GM12873 (cell line): Measurements from ENCODE around the gene GJB6.

Experiments
- CTCF ChIP-seq: IDR thresholded peaks from 2 replicates; pipeline ENCODE4 v1.5.1; 2012; ENCODE audit warnings: low read depth, mild to moderate bottlenecking, moderate library complexity, low read length, control low read depth; ENCODE audit not compliant: insufficient read depth; ENCODE audit errors: missing control alignments

Gene GJB6

GRCh38 chr13:20231839-20232555, at the start of gene GJB6:
Gene GJB6 (minus strand): TSS chr13:20232319. CDS start chr13:20223480, 8,839 bp downstream.
- no peak for TF ChIP-seq CTCF

GRCh38 chr13:20274466-20274865, 42.3 kb upstream of the GJB6 start:
- TF ChIP-seq CTCF, result no peak

GRCh38 chr13:20272588-20273171, 40.6 kb upstream of the GJB6 start:
- TF ChIP-seq CTCF, result no peak

GRCh38 chr13:20272104-20272503, 40.0 kb upstream of the GJB6 start:
- no peak for TF ChIP-seq CTCF

- TF ChIP-seq CTCF, result no peak
Measured at GRCh38 chr13:20271441-20271840, 39.3 kb upstream of the GJB6 start.

GRCh38 chr13:20270163-20270865, 38.2 kb upstream of the GJB6 start:
- TF ChIP-seq CTCF, result no peak

GRCh38 chr13:20264271-20265018, 32.3 kb upstream of the GJB6 start:
- no peak for TF ChIP-seq CTCF
